K562 (cell line): ENCODE measurements around the gene PCSK7. TPM values are rescaled to one million over a fixed set of nuclear protein-coding genes. Genes with fewer than 3 reads are reported as not detected.

ENCODE experiments used
- ATAC-seq: fragments of 200-7000 bp; cut with Tn5 transposase; 3 replicates; pipeline ENCODE4 v1.9.1; 2020; ENCODE audit warnings: moderate library complexity
- BruUV-seq: library from RNA; stranded (reverse); fragments of 400-500 nt; replicated peaks from 2 replicates; lab custom pipeline; 2021; lab: Mats Ljungman, UMichigan
- CTCF ChIA-PET: fragments of 300-600 bp; formaldehyde crosslinking; extraction: SDS; loops from one replicate; lab custom pipeline; 2021; ENCODE audit warnings: low intra/inter-chr PET ratio; lab: Yijun Ruan, JAX
- POLR2A ChIA-PET: fragments of 300-600, 350-650 bp; sonication (Branson Sonifier 250); formaldehyde crosslinking; extraction: SDS; loops from one replicate; lab custom pipeline; 2021; ENCODE audit warnings: antibody characterized with exemption, inconsistent platforms; lab: Yijun Ruan, JAX
- DNase-seq, 4 experiments: peaks; one replicate each; pipeline versions ENCODE4 v3.0.0 to v3.0.0-alpha.2; 2011 to 2018; ENCODE audit warnings: low spot score in 3 of 4, mixed read lengths in 3 of 4; ENCODE audit errors: extremely low read depth in 1 of 4
- FAIRE-seq: peaks from 2 replicates; lab custom pipeline; 2011; peaks lifted over from hg19 to GRCh38; lab: Jason Lieb, UNC
- H2AFZ ChIP-seq: 2 replicates; pipeline ENCODE4 v1.6.0; 2011; ENCODE audit warnings: low read depth, low read length, control low read depth, inconsistent platforms
- H3K27ac ChIP-seq: fragments of 200-600 bp; 3 replicates; pipeline ENCODE4 v1.8.0; 2011; ENCODE audit warnings: low read depth, mild to moderate bottlenecking, control low read depth, inconsistent platforms, low read length, moderate library complexity, mixed read lengths; ENCODE audit errors: extremely low read depth
- H3K27me3 ChIP-seq, 2 experiments: fragments of 300-600 bp in 1 of 2; 2 replicates in 1 of 2; 3 replicates in 1 of 2; pipeline versions ENCODE4 v1.6.0 to v1.8.0; 2011; ENCODE audit warnings: inconsistent platforms in 2 of 2, low read length in 2 of 2, mild to moderate bottlenecking in 1 of 2, mixed read lengths in 1 of 2, moderate library complexity in 1 of 2; ENCODE audit not compliant: control insufficient read depth in 2 of 2, insufficient read depth in 2 of 2
- H3K36me3 ChIP-seq: fragments of 300-600 bp; 3 replicates; pipeline ENCODE4 v1.8.0; 2011; ENCODE audit warnings: mild to moderate bottlenecking, low read length, inconsistent platforms; ENCODE audit not compliant: control insufficient read depth, insufficient read depth
- H3K4me1 ChIP-seq, 2 experiments: fragments of 200-600 bp in 1 of 2; replicated peaks in 1 of 2; 2 replicates in 1 of 2; 3 replicates in 1 of 2; pipeline versions ENCODE4 v1.5.1 to v1.8.0; 2011; ENCODE audit warnings: inconsistent platforms in 2 of 2, low read length in 2 of 2, mild to moderate bottlenecking in 1 of 2, mixed read lengths in 1 of 2, moderate library complexity in 1 of 2; ENCODE audit not compliant: control insufficient read depth in 2 of 2, insufficient read depth in 2 of 2
- H3K4me2 ChIP-seq: 2 replicates; pipeline ENCODE4 v1.6.1; 2011; ENCODE audit warnings: low read length, control low read depth, inconsistent platforms, mixed read lengths; ENCODE audit not compliant: insufficient read depth
- H3K4me3 ChIP-seq: fragments of 200-600 bp; sonication (generic), shearing (Covaris generic); 2 replicates; pipeline ENCODE4 v1.5.1; 2016; ENCODE audit warnings: control low read depth, inconsistent platforms
- H3K79me2 ChIP-seq: fragments of 200-600 bp; 3 replicates; pipeline ENCODE4 v1.8.0; 2011; ENCODE audit warnings: low read length, inconsistent platforms; ENCODE audit not compliant: control insufficient read depth, insufficient read depth
- H3K9ac ChIP-seq, 2 experiments: 2 replicates each; pipeline versions ENCODE4 v1.6.0 to v1.6.1; 2011; ENCODE audit warnings: low read depth in 2 of 2, low read length in 2 of 2, control low read depth in 1 of 2, inconsistent platforms in 1 of 2, mild to moderate bottlenecking in 1 of 2, mixed read lengths in 1 of 2; ENCODE audit not compliant: insufficient read depth in 1 of 2
- H3K9me1 ChIP-seq: one replicate; pipeline ENCODE4 v1.6.0; 2011; ENCODE audit warnings: inconsistent platforms, mild to moderate bottlenecking, low read length, moderate library complexity; ENCODE audit not compliant: control insufficient read depth, insufficient read depth
- H3K9me3 ChIP-seq: replicated peaks from 2 replicates; pipeline ENCODE4 v1.5.1; 2011; ENCODE audit warnings: low read depth, low read length, inconsistent platforms; ENCODE audit not compliant: control insufficient read depth, insufficient read depth
- H4K20me1 ChIP-seq: replicated peaks from 2 replicates; pipeline ENCODE4 v1.6.1; 2011; ENCODE audit warnings: low read length, inconsistent platforms, mixed read lengths; ENCODE audit not compliant: control insufficient read depth, insufficient read depth
- DPF2 ChIP-seq: fragments of 450-650 bp; IDR thresholded peaks from 2 replicates; pipeline ENCODE4 v1.6.1; 2016
- GATAD2B ChIP-seq: fragments of 450-650 bp; IDR thresholded peaks from 2 replicates; pipeline ENCODE4 v1.6.1; 2017; ENCODE audit warnings: mild to moderate bottlenecking, borderline replicate concordance
- MEIS2 ChIP-seq: fragments of 450-650 bp; IDR thresholded peaks from 2 replicates; pipeline ENCODE4 v1.6.1; 2014; ENCODE audit warnings: mild to moderate bottlenecking; ENCODE audit not compliant: partially characterized antibody
- MTA2 ChIP-seq: fragments of 450-650 bp; IDR thresholded peaks from 2 replicates; pipeline ENCODE4 v1.6.1; 2016; ENCODE audit warnings: low read depth
- NBN ChIP-seq: fragments of 450-650 bp; IDR thresholded peaks from 2 replicates; pipeline ENCODE4 v1.6.1; 2016; ENCODE audit warnings: low read depth, mild to moderate bottlenecking
- NFYB ChIP-seq: IDR thresholded peaks from 2 replicates; pipeline ENCODE4 v1.6.1; 2011; ENCODE audit warnings: mild to moderate bottlenecking, moderate library complexity; ENCODE audit not compliant: insufficient read length; ENCODE audit errors: extremely low read depth
- PHF21A ChIP-seq: fragments of 450-650 bp; IDR thresholded peaks from 2 replicates; pipeline ENCODE4 v1.6.1; 2017; ENCODE audit warnings: low read depth, borderline replicate concordance
- RAD21 ChIP-seq, 2 experiments: fragments of 250-450 bp in 1 of 2; fragments of 450-650 bp in 1 of 2; sonication (Bioruptor Pico) in 1 of 2; formaldehyde crosslinking in 1 of 2; IDR thresholded peaks in 1 of 2; conservative IDR thresholded peaks in 1 of 2; 2 replicates each; pipeline versions ENCODE4 v1.4.0 to v1.8.0; 2020 to 2022; ENCODE audit warnings: mild to moderate bottlenecking in 2 of 2, moderate library complexity in 1 of 2
- RBBP5 ChIP-seq: fragments of 200-600 bp; sonication (generic); IDR thresholded peaks from 2 replicates; pipeline ENCODE4 v1.6.1; 2012; ENCODE audit warnings: borderline replicate concordance, mild to moderate bottlenecking, low read length, control low read depth, inconsistent platforms; ENCODE audit not compliant: insufficient read depth, poor library complexity, severe bottlenecking
- RBFOX2 ChIP-seq: fragments of 200-400 bp; formaldehyde crosslinking; IDR thresholded peaks from 2 replicates; pipeline ENCODE4 v1.6.1; 2017; ENCODE audit warnings: low read depth, mild to moderate bottlenecking, low read length, moderate library complexity
- SIN3A ChIP-seq, 2 experiments: fragments of 150-350 bp in 1 of 2; IDR thresholded peaks; 2 replicates each; pipeline ENCODE4 v1.6.1; 2011 to 2016; ENCODE audit warnings: borderline replicate concordance in 2 of 2, low read depth in 2 of 2, low read length in 2 of 2, mild to moderate bottlenecking in 2 of 2, moderate library complexity in 2 of 2; ENCODE audit not compliant: control insufficient read depth in 1 of 2
- SIX5 ChIP-seq, 2 experiments: IDR thresholded peaks; 2 replicates each; pipeline ENCODE4 v1.6.1; 2011; ENCODE audit warnings: low read length in 2 of 2, borderline replicate concordance in 1 of 2, low read depth in 1 of 2, mild to moderate bottlenecking in 1 of 2, moderate library complexity in 1 of 2; ENCODE audit not compliant: insufficient read depth in 1 of 2
- ZNF561 ChIP-seq: fragments of 450-650 bp; formaldehyde crosslinking; conservative IDR thresholded peaks from 2 replicates; pipeline ENCODE4 v1.4.0; 2020; ENCODE audit warnings: mild to moderate bottlenecking, moderate library complexity
- WGBS: fragments of 100-300 bp; shearing (Covaris generic); methylation state at CpG from one replicate; pipeline ENCODE4 v1.1.6; 2016; ENCODE audit warnings: low coverage, mixed read lengths; ENCODE audit not compliant: insufficient coverage; ENCODE audit errors: missing lambda C conversion rate; 5-methylcytosine and 5-hydroxymethylcytosine counted together
- in situ Hi-C: fragments of 300-500 bp; cut with MboI; formaldehyde crosslinking; loops from 4 replicates; pipeline ENCODE4 v1.15.0; 2018; ENCODE audit warnings: inconsistent platforms, mixed read lengths
- intact Hi-C: fragments of 100-400 bp; cut with micrococcal nuclease; formaldehyde crosslinking; loops from 2 replicates; pipeline ENCODE4 v1.14.2; 2022
- polyA plus RNA-seq, 8 experiments: library from polyadenylated mRNA; depleted of rRNA in 4 of 8; stranded (reverse) in 5 of 8; unstranded in 3 of 8; fragments of >200 nt; fragmentation: Nextera tagmentation in 2 of 8; fragmentation: Illumina TruSeq in 1 of 8; extraction: Ambion mirVana in 2 of 8; extraction: Trizol in 1 of 8; gene quantifications; 2 replicates each; pipeline versions ENCODE4 v1.2.1 to v1.2.3, GENCODE V29; 2011 to 2014; ENCODE audit warnings: inconsistent platforms in 1 of 8, missing spikeins in 1 of 8
- total RNA-seq, 7 experiments: library from RNA; depleted of rRNA in 6 of 7; stranded (reverse); fragments of >200 nt in 6 of 7; fragmentation: Illumina TruSeq in 2 of 7; extraction: Trizol in 2 of 7; gene quantifications; 2 replicates each; pipeline versions ENCODE4 v1.2.1 to v1.2.3, GENCODE V29; 2011 to 2021; ENCODE audit warnings: low replicate concordance in 1 of 7
- TF ChIP-seq, protein P1 (sequence below), 2 experiments: fragments of 450-650 bp in 1 of 2; sonication (generic) in 1 of 2; formaldehyde crosslinking in 1 of 2; IDR thresholded peaks in 1 of 2; conservative IDR thresholded peaks in 1 of 2; 2 replicates each; pipeline versions ENCODE4 v1.6.1 to v1.8.1; 2016 to 2023; ENCODE audit warnings: mild to moderate bottlenecking in 2 of 2, moderate library complexity in 2 of 2, inconsistent platforms in 1 of 2, missing genetic modification reagents in 1 of 2
- TF ChIP-seq, protein P2 (sequence below): IDR thresholded peaks from 2 replicates; pipeline ENCODE4 v1.6.1; 2011; ENCODE audit not compliant: insufficient read length; ENCODE audit errors: extremely low read depth

Gene PCSK7
- total and polyA plus RNA-seq, 9 of the 15 experiments (the other 6 are each of a cell fraction or from before 2014, with no cell fraction given) = 3.1 to 29.2 (median 15.6) TPM

DNA sequence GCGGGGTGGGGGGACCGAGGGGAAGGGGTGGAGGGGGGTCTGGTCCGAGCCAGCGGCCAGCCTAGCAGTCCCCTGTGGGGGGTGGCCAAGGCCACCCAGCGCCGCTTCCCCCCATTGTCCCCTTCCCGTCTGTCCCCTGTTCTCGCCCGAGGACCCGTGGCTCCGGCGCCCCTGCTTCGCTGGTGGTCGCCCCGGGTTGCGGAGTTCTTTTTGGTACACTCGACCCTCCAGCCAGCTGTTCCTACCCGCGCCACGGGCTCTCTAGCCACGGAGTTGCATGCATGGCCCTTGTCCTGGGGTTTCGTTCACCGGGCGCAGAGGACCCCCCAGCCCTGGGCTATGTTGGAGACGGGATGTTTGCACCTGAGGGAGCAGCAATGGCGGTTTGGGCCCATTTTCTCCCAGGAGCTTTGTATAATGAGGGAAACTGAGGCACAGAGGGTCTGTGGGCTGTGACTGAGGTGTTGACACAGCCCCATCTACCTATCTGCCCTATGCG lies 1.1 kb upstream of the PCSK7 start (continued):
- TF ChIP-seq SIN3A (IDR thresholded peaks at IDR 0.05; ENCODE audit: borderline replicate concordance in 2 of 2, control insufficient read depth in 1 of 2, low read depth in 2 of 2, low read length in 2 of 2) (peak in 1 of 2 experiments; percentile 25; a peak in 1 of 4 replicates), PHF21A (no peak)

DNA sequence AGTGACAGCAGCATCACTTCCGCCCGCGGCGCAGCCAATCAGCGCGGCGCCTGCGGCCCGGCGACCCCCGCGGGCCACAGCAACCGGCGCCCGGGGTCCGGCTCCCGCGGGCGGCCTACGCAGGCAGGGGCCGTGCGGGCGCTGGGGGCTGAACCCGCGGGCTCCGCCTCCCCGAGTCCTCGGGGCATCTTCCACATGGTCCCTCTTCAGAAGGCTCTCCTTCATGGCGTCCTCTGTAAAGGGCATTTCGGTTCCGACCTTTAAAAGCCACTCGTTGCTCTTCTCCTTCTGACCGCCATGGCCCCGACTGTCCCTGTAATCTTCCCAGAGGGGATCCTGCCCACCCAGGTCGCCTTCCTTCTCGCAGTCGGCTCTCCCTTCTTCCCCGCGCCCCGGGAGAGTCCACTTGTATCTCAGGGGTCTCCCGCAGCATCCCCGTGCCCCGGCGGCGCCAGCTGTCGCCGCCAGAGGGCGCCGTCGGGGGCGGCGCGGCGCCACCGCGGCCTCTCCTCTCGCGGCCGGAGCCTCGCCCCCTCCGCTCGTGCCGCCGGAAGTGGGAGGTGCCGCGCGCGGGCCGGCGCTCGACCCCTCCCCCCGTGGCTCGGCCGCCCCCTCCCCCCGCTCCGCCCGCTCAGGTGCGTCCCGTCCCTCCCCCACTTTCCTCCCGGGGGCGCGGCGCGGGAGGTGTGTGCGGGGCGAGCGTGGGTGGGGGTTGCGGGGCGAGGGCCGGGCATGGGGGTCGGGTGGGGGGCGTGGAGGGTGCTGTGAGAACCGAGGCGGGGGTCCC lies 412 bp upstream of the PCSK7 start, which contains the start of gene RNF214:
TSS of gene RNF214 (plus strand) at position 580 of the 787 bp plus-strand sequence. CDS start 1,602 bp downstream, outside the sequence.
- ChIA-PET CTCF (interaction anchor here (0.7 to 1.1 kb wide), 2 partner anchors 51 to 54 kb away, joined by 3 to 4 read pairs; no protein-coding TSS in a partner anchor), POLR2A (interaction anchor here (0.5 to 3.6 kb wide), 3 partner anchors 12 to 479 kb away, joined by 3 to 20 read pairs (median 4); no protein-coding TSS in a partner anchor)
- Histone ChIP-seq H3K36me3 (peaks cover 35% of the 10 kb centered on the region), H3K9me3 (no peaks in the 10 kb centered on the region), H2AFZ (peak within 1 kb of the TSS; percentile 100), H3K27me3 (no peaks in the 10 kb centered on the region), H3K4me3 (peak within 1 kb of the TSS; percentile 85), H4K20me1 (no peaks in the 10 kb centered on the region; the same call in 1 of the 2 replicates), H3K4me1 (peaks cover 11 to 18% of the 10 kb centered on the region in 2 experiments; a peak in 3 of 5 replicates), H3K79me2 (peaks cover 45% of the 10 kb centered on the region), H3K27ac (peak within 1 kb of the TSS; percentile 94), H3K4me2 (peak within 1 kb of the TSS; percentile 97), H3K9me1 (no peaks in the 10 kb centered on the region), H3K9ac (peak within 1 kb of the TSS; percentile 91 to 96)
- intact Hi-C loops (loop anchor here (5.0 kb wide), 1 partner anchor 95 kb away; the partner anchor contains the start of gene CEP164), in situ Hi-C loops (loop anchor here (25.0 kb wide), 1 partner anchor 720 kb away; no protein-coding TSS in a partner anchor)
- 1% methylated on average over 33 of the region's 94 CpGs for WGBS
- ATAC-seq (peak; percentile 90), FAIRE-seq (peak; percentile 62), DNase-seq (peak; percentile 84 to 96 (median 96))
- BruUV-seq = no TSS peak
- TF ChIP-seq MTA2 (no peak), RBBP5 (peak; percentile 31), ZNF561 (CRISPR knock-in tag) (no peak), DPF2 (no peak), NFYB (peak; percentile 48), GATAD2B (peak; percentile 75), RAD21 (CRISPR knock-in tag; conservative IDR thresholded peaks at IDR 0.05 in 1 of 2, IDR thresholded peaks at IDR 0.05 in 1 of 2) (peak; percentile 48 to 51; a peak in 2 of 4 replicates), RBFOX2 (peak; percentile 82), MEIS2 (no peak), NBN (0 out of 2 replicates have a peak, but pooled peaks have one; percentile 21), SIX5 (IDR thresholded peaks at IDR 0.05; ENCODE audit: borderline replicate concordance in 1 of 2, insufficient read depth in 1 of 2, low read depth in 1 of 2, low read length in 2 of 2) (0 out of 4 replicates have a peak, but pooled peaks of 1 of the 2 experiments have one; percentile 8), SIN3A (IDR thresholded peaks at IDR 0.05; ENCODE audit: borderline replicate concordance in 2 of 2, control insufficient read depth in 1 of 2, low read depth in 2 of 2, low read length in 2 of 2) (peak in 1 of 2 experiments; percentile 23; a peak in 2 of 4 replicates)
- TF ChIP-seq, protein P1, sequence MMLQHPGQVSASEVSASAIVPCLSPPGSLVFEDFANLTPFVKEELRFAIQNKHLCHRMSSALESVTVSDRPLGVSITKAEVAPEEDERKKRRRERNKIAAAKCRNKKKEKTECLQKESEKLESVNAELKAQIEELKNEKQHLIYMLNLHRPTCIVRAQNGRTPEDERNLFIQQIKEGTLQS (IDR thresholded peaks at IDR 0.05) = no peak
- TF ChIP-seq, protein P1 (CRISPR knock-in tag; conservative IDR thresholded peaks at IDR 0.05) = no peak
- TF ChIP-seq, protein P2, sequence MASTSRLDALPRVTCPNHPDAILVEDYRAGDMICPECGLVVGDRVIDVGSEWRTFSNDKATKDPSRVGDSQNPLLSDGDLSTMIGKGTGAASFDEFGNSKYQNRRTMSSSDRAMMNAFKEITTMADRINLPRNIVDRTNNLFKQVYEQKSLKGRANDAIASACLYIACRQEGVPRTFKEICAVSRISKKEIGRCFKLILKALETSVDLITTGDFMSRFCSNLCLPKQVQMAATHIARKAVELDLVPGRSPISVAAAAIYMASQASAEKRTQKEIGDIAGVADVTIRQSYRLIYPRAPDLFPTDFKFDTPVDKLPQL = no peak
